Endodermal cell (in vitro differentiated cells): Measurements from ENCODE around the gene CTPS2. TPM values are rescaled to one million over a fixed set of nuclear protein-coding genes. Genes with fewer than 3 reads are reported as not detected.
A peak's percentile ranks its signal among the peaks of the same experiment; 100 is the strongest.
"Not testable (repeated sequence)": the region's sequence is repeated elsewhere in the genome, so short reads cannot be mapped to it uniquely, and the experiment has no call there.

ENCODE experiments used
- DNase-seq: peaks from one replicate; pipeline ENCODE4 v3.0.0-alpha.2; 2017
- H3K27ac ChIP-seq: 2 replicates; pipeline ENCODE4 v1.5.1; 2013; ENCODE audit warnings: mild to moderate bottlenecking, low read depth, low read length, moderate library complexity
- H3K27me3 ChIP-seq: 2 replicates; pipeline ENCODE4 v1.6.1; 2013; ENCODE audit warnings: mild to moderate bottlenecking, low read length, moderate library complexity; ENCODE audit not compliant: insufficient read depth, control insufficient read depth, poor library complexity, severe bottlenecking
- H3K36me3 ChIP-seq: 2 replicates; pipeline ENCODE4 v1.7.0; 2013; ENCODE audit warnings: mild to moderate bottlenecking, low read length, moderate library complexity; ENCODE audit not compliant: control insufficient read depth, insufficient read depth
- H3K4me1 ChIP-seq: one replicate; pipeline ENCODE4 v1.7.0; 2013; ENCODE audit warnings: low read length; ENCODE audit not compliant: control insufficient read depth, insufficient read depth
- H3K4me3 ChIP-seq: 2 replicates; pipeline ENCODE4 v1.5.1; 2013; ENCODE audit warnings: mild to moderate bottlenecking, low read length, moderate library complexity
- H3K9ac ChIP-seq: 2 replicates; pipeline ENCODE4 v1.6.1; 2013; ENCODE audit warnings: mild to moderate bottlenecking, low read length, moderate library complexity; ENCODE audit not compliant: poor library complexity, severe bottlenecking; ENCODE audit errors: extremely low read depth
- H3K9me3 ChIP-seq: 2 replicates; pipeline ENCODE4 v1.6.1; 2013; ENCODE audit warnings: mild to moderate bottlenecking, low read length, moderate library complexity; ENCODE audit not compliant: control insufficient read depth
- H3K27ac Mint-ChIP-seq: 2 replicates; pipeline ENCODE4 v1.8.0; 2020; ENCODE audit warnings: mixed read lengths
- H3K27me3 Mint-ChIP-seq: 2 replicates; pipeline ENCODE4 v1.8.0; 2021; ENCODE audit warnings: mild to moderate bottlenecking, mixed read lengths; ENCODE audit not compliant: insufficient read depth
- H3K36me3 Mint-ChIP-seq: 2 replicates; pipeline ENCODE4 v1.8.0; 2020; ENCODE audit warnings: low read depth, mixed read lengths
- H3K4me1 Mint-ChIP-seq: 2 replicates; pipeline ENCODE4 v1.8.0; 2020; ENCODE audit warnings: mixed read lengths
- H3K4me3 Mint-ChIP-seq: 2 replicates; pipeline ENCODE4 v1.8.0; 2020; ENCODE audit warnings: mild to moderate bottlenecking, moderate library complexity, mixed read lengths
- H3K9me3 Mint-ChIP-seq: 2 replicates; pipeline ENCODE4 v1.8.0; 2020; ENCODE audit warnings: mild to moderate bottlenecking, mixed read lengths
- CTCF ChIP-seq: fragments of 200-600 bp; sonication (generic); conservative IDR thresholded peaks from 2 replicates; pipeline ENCODE4 v1.5.0; 2021; ENCODE audit warnings: antibody characterized with exemption, mild to moderate bottlenecking
- WGBS, 2 experiments: methylation state at CpG; one replicate each; pipeline versions ENCODE4 v1.1.5 to v1.1.7; 2013; ENCODE audit warnings: missing lambda C conversion rate in 2 of 2, mixed read lengths in 1 of 2; ENCODE audit not compliant: insufficient coverage in 1 of 2, insufficient read length in 1 of 2; 5-methylcytosine and 5-hydroxymethylcytosine counted together
- total RNA-seq, 2 donors: library from RNA; stranded (reverse); fragmentation: NEBNext Ultra II Directional in 1 of 2; extraction: Animal tissue kit (Norgen Biotek cat#: 25700) in 1 of 2; gene quantifications; 2 replicates in 1 of 2; 3 replicates in 1 of 2; pipeline ENCODE4 v1.2.1, GENCODE V29; 2021

Gene CTPS2
- total RNA-seq, 2 donors from 2014 or later, result 33.5 to 71.1 TPM

DNA sequence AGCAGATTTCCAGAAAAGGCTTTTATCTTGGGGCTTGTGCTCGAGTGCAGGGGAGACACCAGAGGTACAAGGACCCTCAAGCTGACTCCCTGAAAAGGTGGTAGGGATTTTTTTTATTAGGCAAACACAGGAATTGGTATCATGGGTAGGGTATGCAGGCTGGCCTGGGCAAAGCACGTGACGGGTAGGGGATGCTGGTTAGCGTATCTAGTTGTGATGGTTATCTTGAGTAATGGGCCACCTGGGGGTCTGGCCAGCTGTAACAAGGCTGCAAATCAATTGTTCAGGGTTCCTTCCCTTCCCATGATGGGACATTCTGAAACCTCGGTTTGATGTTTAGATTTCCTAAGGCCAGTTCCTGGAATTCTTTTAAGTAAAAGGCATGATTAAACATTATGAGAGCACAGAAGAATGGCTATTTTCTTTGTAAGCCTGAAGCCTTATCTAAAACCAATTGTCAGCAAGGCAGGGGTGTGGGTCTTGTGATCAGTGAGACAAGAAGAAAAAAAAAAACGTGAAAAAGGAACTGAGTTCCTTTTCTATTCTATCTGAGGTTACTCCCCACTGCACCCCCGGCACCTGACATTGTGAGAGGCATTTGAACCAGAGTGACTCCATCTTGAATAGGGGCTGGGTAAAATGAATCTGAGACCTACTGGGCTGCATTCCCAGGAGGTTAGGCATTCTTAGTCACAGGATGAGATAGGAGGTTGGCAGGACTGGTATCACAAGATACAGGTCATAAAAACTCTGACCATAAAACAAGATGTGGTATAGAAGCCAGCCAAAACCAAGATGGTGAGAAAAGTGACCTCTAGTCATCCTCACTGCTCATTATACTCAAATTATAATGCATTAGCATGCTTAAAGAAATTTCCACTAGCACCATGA is 126.7 kb downstream of the CTPS2 start:
- Mint-ChIP-seq H3K27ac (peak overlapping the region; percentile 86), H3K4me1 (peaks cover 42% of the 10 kb centered on the region), H3K27me3 (no peaks in the 10 kb centered on the region), H3K36me3 (peaks cover 78% of the 10 kb centered on the region), H3K4me3 (no peak overlapping the region), H3K9me3 (peaks cover 29% of the 10 kb centered on the region)
- Histone ChIP-seq H3K4me3 (no peak overlapping the region), H3K9me3 (peaks cover 30% of the 10 kb centered on the region), H3K36me3 (peaks cover 21% of the 10 kb centered on the region), H3K27me3 (no peaks in the 10 kb centered on the region), H3K27ac (no peak overlapping the region), H3K9ac (no peak overlapping the region), H3K4me1 (no peaks in the 10 kb centered on the region)
- 49% methylated on average over 7 of the region's 7 CpGs; no CpG with 5 or more reads in 1 of the 2 experiments for WGBS, 2 experiments
- TF ChIP-seq CTCF, result no peak
- peak; percentile 74 for DNase-seq

DNA sequence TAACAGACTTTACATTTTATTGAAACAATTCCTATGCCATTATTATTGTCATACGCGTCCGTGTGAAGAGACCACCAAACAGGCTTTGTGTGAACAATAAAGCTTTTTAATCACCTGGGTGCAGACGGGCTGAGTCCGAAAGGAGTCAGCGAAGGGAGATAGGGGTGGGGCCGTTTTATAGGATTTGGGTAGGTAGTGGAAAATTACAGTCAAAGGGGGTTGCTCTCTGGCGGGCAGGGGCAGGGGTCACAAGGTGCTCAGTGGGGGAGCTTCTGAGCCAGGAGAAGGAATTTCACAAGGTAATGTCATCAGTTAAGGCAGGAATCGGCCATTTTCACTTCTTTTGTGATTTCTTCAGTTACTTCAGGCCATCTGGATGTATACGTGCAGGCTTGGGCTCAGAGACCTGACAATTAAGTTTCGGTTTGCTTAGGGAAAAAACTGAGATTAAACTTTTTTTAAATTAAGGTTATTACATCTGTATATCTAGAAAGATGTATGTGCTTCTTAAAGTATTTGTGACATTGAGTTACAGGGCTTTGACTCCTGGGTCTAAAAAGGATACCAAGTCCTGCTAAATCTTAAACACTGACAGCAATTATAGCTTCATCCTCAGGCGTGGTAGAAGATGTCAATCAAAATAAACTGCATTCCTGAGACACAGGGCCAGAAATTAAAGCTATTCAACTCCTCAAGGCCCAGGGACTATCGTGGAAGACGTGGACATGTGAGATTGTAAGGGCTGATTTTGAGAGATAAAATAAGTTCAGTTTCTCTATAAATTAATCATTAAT is 132.3 kb downstream of the CTPS2 start:
- Mint-ChIP-seq H3K27ac (peak overlapping the region; percentile 96), H3K4me3 (peak overlapping the region; percentile 61), H3K36me3 (peaks cover 51% of the 10 kb centered on the region), H3K9me3 (peaks cover 46% of the 10 kb centered on the region), H3K4me1 (peaks cover 61% of the 10 kb centered on the region)
- Histone ChIP-seq H3K9ac (peak overlapping the region; percentile 25), H3K4me3 (peak overlapping the region; percentile 45), H3K9me3 (peaks cover 26% of the 10 kb centered on the region)
- H3K36me3 ChIP-seq, H3K27me3 ChIP-seq, H3K27me3 Mint-ChIP-seq, H3K4me1 ChIP-seq, H3K27ac ChIP-seq: not testable (repeated sequence)
- DNase-seq, result peak; percentile 80
- 23% methylated on average over 10 of the region's 14 CpGs; no CpG with 5 or more reads in 1 of the 2 experiments for WGBS, 2 experiments

DNA sequence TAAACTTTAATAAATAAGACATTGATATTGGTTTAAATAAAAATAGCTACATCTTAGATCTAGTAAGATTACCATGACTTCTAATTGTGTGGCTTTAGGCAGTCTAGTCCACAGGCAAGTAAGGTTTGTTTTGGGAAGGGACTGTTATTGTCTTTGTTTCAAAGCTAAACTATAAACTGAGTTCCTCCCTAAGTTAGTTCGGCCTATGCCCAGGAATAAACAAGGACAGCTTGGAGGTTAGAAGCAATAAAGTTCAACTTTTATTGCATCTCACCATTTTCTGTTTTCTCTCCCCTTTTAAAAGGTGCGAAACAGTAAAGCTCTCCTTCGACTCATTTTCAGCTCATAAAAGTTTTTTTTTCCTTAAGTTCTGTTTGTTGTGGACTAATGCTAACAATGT is 133.0 kb downstream of the CTPS2 start:
- peaks cover 61% of the 10 kb centered on the region for H3K4me1 Mint-ChIP-seq
- Histone ChIP-seq H3K27ac (no peak overlapping the region), H3K27me3 (no peaks in the 10 kb centered on the region), H3K9me3 (peaks cover 26% of the 10 kb centered on the region), H3K4me1 (peaks cover 5% of the 10 kb centered on the region), H3K4me3 (peak overlapping the region; percentile 29), H3K36me3 (no peaks in the 10 kb centered on the region), H3K9ac (peak overlapping the region; percentile 25)
- peaks cover 53% of the 10 kb centered on the region for H3K36me3 Mint-ChIP-seq
- no peak for DNase-seq
- TF ChIP-seq CTCF, result no peak
- no peaks in the 10 kb centered on the region for H3K27me3 Mint-ChIP-seq
- 50% methylated on average over 1 of the region's 3 CpGs; no CpG with 5 or more reads in 1 of the 2 experiments for WGBS, 2 experiments
- peaks cover 52% of the 10 kb centered on the region for H3K9me3 Mint-ChIP-seq
- H3K27ac Mint-ChIP-seq, result peak overlapping the region; percentile 96
- peak overlapping the region; percentile 61 for H3K4me3 Mint-ChIP-seq
